ENCODE measurements around the gene RTN4R.
"Not testable (repeated sequence)": the region's sequence is repeated elsewhere in the genome, so short reads cannot be mapped to it uniquely, and the experiment has no call there.

GRCh38 chr22:20306646-20307447 lies 38.7 kb upstream of the RTN4R start:
- not testable (repeated sequence) for TF ChIP-seq CTCF (conservative IDR thresholded peaks at IDR 0.05; ENCODE audit: low read depth, low read length); EZH2 (IDR thresholded peaks at IDR 0.05; ENCODE audit: borderline replicate concordance, low read depth, low read length, poor library complexity, severe bottlenecking)

Measured in A673 (cell line).